HepG2 (cell line): Measurements from ENCODE around the gene ISG20. TPM values are rescaled to one million over a fixed set of nuclear protein-coding genes. Genes with fewer than 3 reads are reported as not detected.

ENCODE experiments used
- ATF6 ChIP-seq: sonication (generic); formaldehyde crosslinking; conservative IDR thresholded peaks from 2 replicates; pipeline ENCODE4 v1.4.0; 2020; ENCODE audit warnings: missing genetic modification reagents
- DMTF1 ChIP-seq: sonication (generic); formaldehyde crosslinking; IDR thresholded peaks from 2 replicates; pipeline ENCODE4 v1.4.0; 2020; ENCODE audit warnings: mild to moderate bottlenecking, missing genetic modification reagents
- FLYWCH1 ChIP-seq: sonication (generic); formaldehyde crosslinking; IDR thresholded peaks from 2 replicates; pipeline ENCODE4 v1.8.1; 2023; ENCODE audit warnings: mild to moderate bottlenecking, missing genetic modification reagents
- FOXO4 ChIP-seq: sonication (generic); formaldehyde crosslinking; conservative IDR thresholded peaks from 2 replicates; pipeline ENCODE4 v1.8.1; 2023; ENCODE audit warnings: missing genetic modification reagents
- FUBP1 ChIP-seq: sonication (generic); formaldehyde crosslinking; IDR thresholded peaks from 2 replicates; pipeline ENCODE4 v1.5.1; 2020; ENCODE audit warnings: missing genetic modification reagents, mild to moderate bottlenecking, borderline replicate concordance
- GATAD1 ChIP-seq: IDR thresholded peaks from 2 replicates; pipeline ENCODE4 v1.6.1; 2016; ENCODE audit warnings: missing genetic modification reagents, missing compliant biosample characterization
- JUN ChIP-seq: sonication (generic); formaldehyde crosslinking; IDR thresholded peaks from 2 replicates; pipeline ENCODE4 v1.4.0; 2020; ENCODE audit warnings: mild to moderate bottlenecking, missing genetic modification reagents
- KDM5A ChIP-seq: fragments of 200-600 bp; sonication (generic); IDR thresholded peaks from 2 replicates; pipeline ENCODE4 v1.7.0; 2018; ENCODE audit warnings: antibody characterized with exemption, mild to moderate bottlenecking, low read length, borderline replicate concordance
- KMT2A ChIP-seq: sonication (generic); formaldehyde crosslinking; IDR thresholded peaks from 2 replicates; pipeline ENCODE4 v1.4.0; 2020; ENCODE audit warnings: missing genetic modification reagents
- NFIB ChIP-seq: sonication (generic); formaldehyde crosslinking; IDR thresholded peaks from 2 replicates; pipeline ENCODE4 v1.9.0; 2021; ENCODE audit warnings: missing genetic modification reagents, mild to moderate bottlenecking, borderline replicate concordance
- NFYB ChIP-seq: sonication (generic); formaldehyde crosslinking; IDR thresholded peaks from 2 replicates; pipeline ENCODE4 v1.4.0; 2020; ENCODE audit warnings: missing genetic modification reagents
- PHB2 ChIP-seq: fragments of 450-650 bp; IDR thresholded peaks from 2 replicates; pipeline ENCODE4 v1.6.1; 2018; ENCODE audit not compliant: partially characterized antibody
- RFXANK ChIP-seq: IDR thresholded peaks from 2 replicates; pipeline ENCODE4 v1.6.1; 2016
- SP140L ChIP-seq: sonication (generic); formaldehyde crosslinking; IDR thresholded peaks from 2 replicates; pipeline ENCODE4 v1.4.0; 2020; ENCODE audit warnings: missing genetic modification reagents, borderline replicate concordance
- ZBTB7B ChIP-seq: sonication (generic); formaldehyde crosslinking; IDR thresholded peaks from 2 replicates; pipeline ENCODE4 v1.4.0; 2020; ENCODE audit warnings: missing genetic modification reagents
- ZNF556 ChIP-seq: sonication (generic); formaldehyde crosslinking; IDR thresholded peaks from 2 replicates; pipeline ENCODE4 v1.4.0; 2020; ENCODE audit warnings: mild to moderate bottlenecking, missing genetic modification reagents, borderline replicate concordance
- ZNF670 ChIP-seq: sonication (generic); formaldehyde crosslinking; IDR thresholded peaks from 2 replicates; pipeline ENCODE4 v1.8.0; 2022; ENCODE audit warnings: mild to moderate bottlenecking, missing genetic modification reagents, borderline replicate concordance
- ZNF674 ChIP-seq: sonication (generic); formaldehyde crosslinking; IDR thresholded peaks from 2 replicates; pipeline ENCODE4 v1.5.0; 2020; ENCODE audit warnings: low read depth, mild to moderate bottlenecking, missing genetic modification reagents
- ZNF761 ChIP-seq: sonication (generic); formaldehyde crosslinking; conservative IDR thresholded peaks from 2 replicates; pipeline ENCODE4 v1.4.0; 2020; ENCODE audit warnings: mild to moderate bottlenecking, missing genetic modification reagents
- ZNF773 ChIP-seq: sonication (generic); formaldehyde crosslinking; IDR thresholded peaks from 2 replicates; pipeline ENCODE4 v1.4.0; 2020; ENCODE audit warnings: missing genetic modification reagents, borderline replicate concordance
- ZNF777 ChIP-seq: sonication (generic); formaldehyde crosslinking; IDR thresholded peaks from 2 replicates; pipeline ENCODE4 v1.4.0; 2020; ENCODE audit warnings: missing genetic modification reagents
- ZSCAN29 ChIP-seq: sonication (generic); formaldehyde crosslinking; conservative IDR thresholded peaks from 2 replicates; pipeline ENCODE4 v1.4.0; 2020; ENCODE audit warnings: mild to moderate bottlenecking, missing genetic modification reagents
- polyA plus RNA-seq, 8 experiments: library from polyadenylated mRNA; depleted of rRNA in 3 of 8; stranded (reverse) in 7 of 8; unstranded in 1 of 8; fragments of >200 nt; fragmentation: Illumina TruSeq in 4 of 8; extraction: Trizol in 4 of 8; gene quantifications; 2 replicates each; pipeline versions ENCODE4 v1.2.1 to v1.2.3, GENCODE V29; 2011 to 2016; ENCODE audit warnings: low read depth in 4 of 8, missing spikeins in 1 of 8, mixed read lengths in 1 of 8; ENCODE audit not compliant: insufficient read depth in 1 of 8
- total RNA-seq, 5 experiments: library from RNA; depleted of rRNA; stranded (reverse); fragments of >200 nt; fragmentation: Illumina TruSeq; extraction: Trizol; gene quantifications; 2 replicates each; pipeline ENCODE4 v1.2.3, GENCODE V29; 2016; ENCODE audit warnings: low read depth in 1 of 5

The ISG20 gene
- total and polyA plus RNA-seq, 2 of the 13 experiments (the other 11 are each of a cell fraction or from before 2014, with no cell fraction given), result 6.3 to 31.5 TPM

GRCh38 chr15:88681610-88682221 lies 42.9 kb downstream of the ISG20 start (continued):
- TF ChIP-seq DMTF1, result 0 out of 2 replicates have a peak, but pooled peaks have one; percentile 63
- TF ChIP-seq FUBP1 (CRISPR knock-in tag), result no peak
- TF ChIP-seq ZNF773 (CRISPR knock-in tag), result no peak
- TF ChIP-seq ZNF556 (CRISPR knock-in tag), result 0 out of 2 replicates have a peak, but pooled peaks have one; percentile 33
- no peak for TF ChIP-seq RFXANK (CRISPR knock-in tag)
- TF ChIP-seq KDM5A, result no peak
- no peak for TF ChIP-seq ZNF674 (CRISPR knock-in tag)
- peak; percentile 46; the same call in 1 of the 2 replicates for TF ChIP-seq NFYB (CRISPR knock-in tag)
- no peak for TF ChIP-seq FOXO4 (CRISPR knock-in tag)
- peak; percentile 45; the same call in 1 of the 2 replicates for TF ChIP-seq ZNF670 (CRISPR knock-in tag)
- TF ChIP-seq SP140L (CRISPR knock-in tag), result no peak
- TF ChIP-seq ATF6 (CRISPR knock-in tag), result no peak
- 0 out of 2 replicates have a peak, but pooled peaks have one; percentile 51 for TF ChIP-seq ZSCAN29 (CRISPR knock-in tag)
- TF ChIP-seq NFIB (CRISPR knock-in tag), result no peak
- TF ChIP-seq ZNF761, result 0 out of 2 replicates have a peak, but pooled peaks have one; percentile 28
- TF ChIP-seq JUN (CRISPR knock-in tag), result no peak
- no peak for TF ChIP-seq PHB2
- peak; percentile 40; the same call in 1 of the 2 replicates for TF ChIP-seq ZNF777 (CRISPR knock-in tag)
- TF ChIP-seq FLYWCH1, result no peak
- TF ChIP-seq GATAD1 (CRISPR knock-in tag), result no peak
- no peak for TF ChIP-seq KMT2A
- TF ChIP-seq ZBTB7B, result peak; percentile 77; the same call in 1 of the 2 replicates
